Mammary epithelial cell (primary cell): ENCODE data around the gene GGT1.
"Not testable (repeated sequence)": the region's sequence is repeated elsewhere in the genome, so short reads cannot be mapped to it uniquely, and the experiment has no call there.

ENCODE experiments used
- CTCF ChIP-seq, 2 donors: IDR thresholded peaks in 1 of 2; conservative IDR thresholded peaks in 1 of 2; 2 replicates each; pipeline ENCODE4 v1.5.1; 2011 to 2012; ENCODE audit warnings: inconsistent platforms in 2 of 2, low read length in 2 of 2, mild to moderate bottlenecking in 2 of 2, control low read depth in 1 of 2, low read depth in 1 of 2; ENCODE audit not compliant: insufficient read depth in 1 of 2; ENCODE audit errors: extremely low read depth in 1 of 2
- EZH2 ChIP-seq: IDR thresholded peaks from 2 replicates; pipeline ENCODE4 v1.6.1; 2012; ENCODE audit warnings: low read length, inconsistent platforms, borderline replicate concordance

- TF ChIP-seq CTCF (conservative IDR thresholded peaks at IDR 0.05 in 1 of 2, IDR thresholded peaks at IDR 0.05 in 1 of 2; ENCODE audit: extremely low read depth in 1 of 2, insufficient read depth in 1 of 2, low read depth in 1 of 2, low read length in 2 of 2); EZH2: not testable (repeated sequence)
These were observed 39.3 kb downstream of the GGT1 start for GRCh38 chr22:24642307-24642706.
